ENCODE data around the gene PSRC1. TPM values are rescaled to one million over a fixed set of nuclear protein-coding genes. Genes with fewer than 3 reads are reported as not detected.

The PSRC1 gene
- total RNA-seq, 1 experiment from 2014 or later = 68.4 TPM

GRCh38 chr1:109248797-109249629 is 33.9 kb downstream of the PSRC1 start, which contains the start of gene CELSR2 (continued):
- TF ChIP-seq, protein P1, sequence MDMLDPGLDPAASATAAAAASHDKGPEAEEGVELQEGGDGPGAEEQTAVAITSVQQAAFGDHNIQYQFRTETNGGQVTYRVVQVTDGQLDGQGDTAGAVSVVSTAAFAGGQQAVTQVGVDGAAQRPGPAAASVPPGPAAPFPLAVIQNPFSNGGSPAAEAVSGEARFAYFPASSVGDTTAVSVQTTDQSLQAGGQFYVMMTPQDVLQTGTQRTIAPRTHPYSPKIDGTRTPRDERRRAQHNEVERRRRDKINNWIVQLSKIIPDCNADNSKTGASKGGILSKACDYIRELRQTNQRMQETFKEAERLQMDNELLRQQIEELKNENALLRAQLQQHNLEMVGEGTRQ (CRISPR knock-in tag; IDR thresholded peaks at IDR 0.05) = no peak
- TF ChIP-seq FOXP1 (CRISPR knock-in tag; IDR thresholded peaks at IDR 0.05; ENCODE audit: borderline replicate concordance) (peak; percentile 52; the same call in 1 of the 2 replicates), HMGXB4 (CRISPR knock-in tag; IDR thresholded peaks at IDR 0.05) (no peak; the same call in 1 of the 2 replicates), CREB1 (CRISPR knock-in tag; IDR thresholded peaks at IDR 0.05) (no peak), ZNF263 (CRISPR knock-in tag; IDR thresholded peaks at IDR 0.05; ENCODE audit: low read depth) (no peak), SMAD3 (CRISPR knock-in tag; IDR thresholded peaks at IDR 0.05; ENCODE audit: borderline replicate concordance) (no peak), FOXK1 (CRISPR knock-in tag; IDR thresholded peaks at IDR 0.05) (no peak; the same call in 1 of the 2 replicates), FOXJ3 (CRISPR knock-in tag; IDR thresholded peaks at IDR 0.05; ENCODE audit: borderline replicate concordance) (no peak), MYBL2 (CRISPR knock-in tag; IDR thresholded peaks at IDR 0.05) (0 out of 2 replicates have a peak, but pooled peaks have one; percentile 57), CBFB (CRISPR knock-in tag; IDR thresholded peaks at IDR 0.05; ENCODE audit: low read depth) (no peak), ETV6 (CRISPR knock-in tag; IDR thresholded peaks at IDR 0.05) (no peak), JAZF1 (CRISPR knock-in tag; IDR thresholded peaks at IDR 0.05) (no peak), ELF4 (CRISPR knock-in tag; IDR thresholded peaks at IDR 0.05; ENCODE audit: low read depth) (no peak), NFE2L1 (CRISPR knock-in tag; IDR thresholded peaks at IDR 0.05) (0 out of 2 replicates have a peak, but pooled peaks have one; percentile 14), ZNF281 (CRISPR knock-in tag; IDR thresholded peaks at IDR 0.05) (no peak), HMGA2 (CRISPR knock-in tag; IDR thresholded peaks at IDR 0.05) (no peak), SP1 (CRISPR knock-in tag; conservative IDR thresholded peaks at IDR 0.05) (0 out of 2 replicates have a peak, but pooled peaks have one; percentile 36), EMX1 (CRISPR knock-in tag; IDR thresholded peaks at IDR 0.05) (no peak), PRRX2 (CRISPR knock-in tag; IDR thresholded peaks at IDR 0.05) (no peak)
- TF ChIP-seq, protein P2, sequence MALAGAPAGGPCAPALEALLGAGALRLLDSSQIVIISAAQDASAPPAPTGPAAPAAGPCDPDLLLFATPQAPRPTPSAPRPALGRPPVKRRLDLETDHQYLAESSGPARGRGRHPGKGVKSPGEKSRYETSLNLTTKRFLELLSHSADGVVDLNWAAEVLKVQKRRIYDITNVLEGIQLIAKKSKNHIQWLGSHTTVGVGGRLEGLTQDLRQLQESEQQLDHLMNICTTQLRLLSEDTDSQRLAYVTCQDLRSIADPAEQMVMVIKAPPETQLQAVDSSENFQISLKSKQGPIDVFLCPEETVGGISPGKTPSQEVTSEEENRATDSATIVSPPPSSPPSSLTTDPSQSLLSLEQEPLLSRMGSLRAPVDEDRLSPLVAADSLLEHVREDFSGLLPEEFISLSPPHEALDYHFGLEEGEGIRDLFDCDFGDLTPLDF (CRISPR knock-in tag; IDR thresholded peaks at IDR 0.05) = 0 out of 2 replicates have a peak, but pooled peaks have one; percentile 53
- TF ChIP-seq, protein P3, sequence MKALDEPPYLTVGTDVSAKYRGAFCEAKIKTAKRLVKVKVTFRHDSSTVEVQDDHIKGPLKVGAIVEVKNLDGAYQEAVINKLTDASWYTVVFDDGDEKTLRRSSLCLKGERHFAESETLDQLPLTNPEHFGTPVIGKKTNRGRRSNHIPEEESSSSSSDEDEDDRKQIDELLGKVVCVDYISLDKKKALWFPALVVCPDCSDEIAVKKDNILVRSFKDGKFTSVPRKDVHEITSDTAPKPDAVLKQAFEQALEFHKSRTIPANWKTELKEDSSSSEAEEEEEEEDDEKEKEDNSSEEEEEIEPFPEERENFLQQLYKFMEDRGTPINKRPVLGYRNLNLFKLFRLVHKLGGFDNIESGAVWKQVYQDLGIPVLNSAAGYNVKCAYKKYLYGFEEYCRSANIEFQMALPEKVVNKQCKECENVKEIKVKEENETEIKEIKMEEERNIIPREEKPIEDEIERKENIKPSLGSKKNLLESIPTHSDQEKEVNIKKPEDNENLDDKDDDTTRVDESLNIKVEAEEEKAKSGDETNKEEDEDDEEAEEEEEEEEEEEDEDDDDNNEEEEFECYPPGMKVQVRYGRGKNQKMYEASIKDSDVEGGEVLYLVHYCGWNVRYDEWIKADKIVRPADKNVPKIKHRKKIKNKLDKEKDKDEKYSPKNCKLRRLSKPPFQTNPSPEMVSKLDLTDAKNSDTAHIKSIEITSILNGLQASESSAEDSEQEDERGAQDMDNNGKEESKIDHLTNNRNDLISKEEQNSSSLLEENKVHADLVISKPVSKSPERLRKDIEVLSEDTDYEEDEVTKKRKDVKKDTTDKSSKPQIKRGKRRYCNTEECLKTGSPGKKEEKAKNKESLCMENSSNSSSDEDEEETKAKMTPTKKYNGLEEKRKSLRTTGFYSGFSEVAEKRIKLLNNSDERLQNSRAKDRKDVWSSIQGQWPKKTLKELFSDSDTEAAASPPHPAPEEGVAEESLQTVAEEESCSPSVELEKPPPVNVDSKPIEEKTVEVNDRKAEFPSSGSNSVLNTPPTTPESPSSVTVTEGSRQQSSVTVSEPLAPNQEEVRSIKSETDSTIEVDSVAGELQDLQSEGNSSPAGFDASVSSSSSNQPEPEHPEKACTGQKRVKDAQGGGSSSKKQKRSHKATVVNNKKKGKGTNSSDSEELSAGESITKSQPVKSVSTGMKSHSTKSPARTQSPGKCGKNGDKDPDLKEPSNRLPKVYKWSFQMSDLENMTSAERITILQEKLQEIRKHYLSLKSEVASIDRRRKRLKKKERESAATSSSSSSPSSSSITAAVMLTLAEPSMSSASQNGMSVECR (CRISPR knock-in tag; IDR thresholded peaks at IDR 0.05; ENCODE audit: borderline replicate concordance) = 0 out of 2 replicates have a peak, but pooled peaks have one; percentile 21
- TF ChIP-seq, protein P4, sequence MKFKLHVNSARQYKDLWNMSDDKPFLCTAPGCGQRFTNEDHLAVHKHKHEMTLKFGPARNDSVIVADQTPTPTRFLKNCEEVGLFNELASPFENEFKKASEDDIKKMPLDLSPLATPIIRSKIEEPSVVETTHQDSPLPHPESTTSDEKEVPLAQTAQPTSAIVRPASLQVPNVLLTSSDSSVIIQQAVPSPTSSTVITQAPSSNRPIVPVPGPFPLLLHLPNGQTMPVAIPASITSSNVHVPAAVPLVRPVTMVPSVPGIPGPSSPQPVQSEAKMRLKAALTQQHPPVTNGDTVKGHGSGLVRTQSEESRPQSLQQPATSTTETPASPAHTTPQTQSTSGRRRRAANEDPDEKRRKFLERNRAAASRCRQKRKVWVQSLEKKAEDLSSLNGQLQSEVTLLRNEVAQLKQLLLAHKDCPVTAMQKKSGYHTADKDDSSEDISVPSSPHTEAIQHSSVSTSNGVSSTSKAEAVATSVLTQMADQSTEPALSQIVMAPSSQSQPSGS (CRISPR knock-in tag; IDR thresholded peaks at IDR 0.05; ENCODE audit: borderline replicate concordance, low read depth) = no peak
